Occipital lobe (tissue), 2 donors: ENCODE measurements around the gene ARV1. TPM values are rescaled to one million over a fixed set of nuclear protein-coding genes. Genes with fewer than 3 reads are reported as not detected.

ENCODE experiments used
- DNase-seq: peaks from one replicate; lab custom pipeline; 2025; lab: John Stamatoyannopoulos, UW
- total RNA-seq: library from RNA; depleted of rRNA; stranded (reverse); fragments of >200 nt; gene quantifications from one replicate; pipeline ENCODE4 v1.2.3, GENCODE V29; 2014

The ARV1 gene
- 17.2 TPM for total RNA-seq

GRCh38 chr1:230978491-230979388 is at the start of gene ARV1, which contains the start of gene TTC13:
Gene ARV1 (plus strand): TSS chr1:230979094. CDS start chr1:230979106, 12 bp downstream.
Gene TTC13 (minus strand): TSS chr1:230978861. CDS start chr1:230978830, 31 bp downstream.
- DNase-seq: peak; percentile 99

- no peak for DNase-seq
Measured at GRCh38 chr1:230930986-230931385, 47.9 kb upstream of the ARV1 start.

GRCh38 chr1:230935852-230936251 is 43.0 kb upstream of the ARV1 start:
- DNase-seq: no peak

- DNase-seq: no peak
Measured at GRCh38 chr1:230936475-230936874, 42.4 kb upstream of the ARV1 start.

GRCh38 chr1:230937371-230937770 is 41.5 kb upstream of the ARV1 start:
- DNase-seq: no peak

- no peak for DNase-seq
Measured at GRCh38 chr1:230938924-230939368, 39.9 kb upstream of the ARV1 start.

GRCh38 chr1:230939806-230940489 is 38.9 kb upstream of the ARV1 start:
- DNase-seq: no peak

- DNase-seq: no peak
Measured at GRCh38 chr1:230940848-230941247, 38.0 kb upstream of the ARV1 start.

GRCh38 chr1:230943048-230943593 is 35.8 kb upstream of the ARV1 start:
- no peak for DNase-seq

GRCh38 chr1:230948301-230948700 is 30.6 kb upstream of the ARV1 start:
- DNase-seq: no peak

- no peak for DNase-seq
Measured at GRCh38 chr1:230948903-230949302, 30.0 kb upstream of the ARV1 start.

- DNase-seq: no peak
Measured at GRCh38 chr1:230950404-230950803, 28.5 kb upstream of the ARV1 start.

- DNase-seq: no peak
Measured at GRCh38 chr1:230957580-230957989, 21.3 kb upstream of the ARV1 start.

- DNase-seq: no peak
Measured at GRCh38 chr1:230958370-230958769, 20.5 kb upstream of the ARV1 start.

- no peak for DNase-seq
Measured at GRCh38 chr1:230964896-230965295, 14.0 kb upstream of the ARV1 start.

GRCh38 chr1:230965535-230965934 is 13.4 kb upstream of the ARV1 start:
- no peak for DNase-seq

- no peak for DNase-seq
Measured at GRCh38 chr1:230966358-230966873, 12.5 kb upstream of the ARV1 start.

- DNase-seq: no peak
Measured at GRCh38 chr1:230970432-230970831, 8.5 kb upstream of the ARV1 start.

- no peak for DNase-seq
Measured at GRCh38 chr1:230971771-230972170, 7.1 kb upstream of the ARV1 start.

GRCh38 chr1:230972855-230973271 is 6.0 kb upstream of the ARV1 start:
- no peak for DNase-seq

- DNase-seq: no peak
Measured at GRCh38 chr1:230975636-230976035, 3.3 kb upstream of the ARV1 start.

- DNase-seq: no peak
Measured at GRCh38 chr1:230976360-230976759, 2.5 kb upstream of the ARV1 start.
